Right renal cortex interstitium (tissue), 3 donors: ENCODE measurements around the gene ATP8B2. TPM values are rescaled to one million over a fixed set of nuclear protein-coding genes. Genes with fewer than 3 reads are reported as not detected.
"Not testable (repeated sequence)": the region's sequence is repeated elsewhere in the genome, so short reads cannot be mapped to it uniquely, and the experiment has no call there.

Source experiments
- DNase-seq, 3 donors: peaks; one replicate each; pipeline ENCODE4 v3.0.0-alpha.2; 2013; ENCODE audit warnings: low read depth in 3 of 3, low spot score in 2 of 3
- polyA plus RNA-seq, 3 donors: library from polyadenylated mRNA; unstranded; fragments of 120-200 nt; gene quantifications; one replicate each; pipeline ENCODE4 v1.2.1, GENCODE V29; 2013; ENCODE audit not compliant: insufficient read length in 3 of 3

The ATP8B2 gene
- polyA plus RNA-seq, 3 donors, result 24.5 to 26.1 (median 24.6) TPM

- DNase-seq, result no peak
Observed at GRCh38 chr1:154344977-154345837, 19.9 kb downstream of the ATP8B2 start.

- no peak for DNase-seq
Observed at GRCh38 chr1:154346276-154346917, 21.1 kb downstream of the ATP8B2 start.

- no peak for DNase-seq
Observed at GRCh38 chr1:154347961-154348360, 22.6 kb downstream of the ATP8B2 start.

- no peak for DNase-seq
Observed at GRCh38 chr1:154348429-154349076, 23.2 kb downstream of the ATP8B2 start.

GRCh38 chr1:154349121-154349520 is 23.8 kb downstream of the ATP8B2 start:
- no peak for DNase-seq

- no peak for DNase-seq
Observed at GRCh38 chr1:154350383-154350782, 25.1 kb downstream of the ATP8B2 start.

- no peak for DNase-seq
Observed at GRCh38 chr1:154351363-154352068, 26.2 kb downstream of the ATP8B2 start.

GRCh38 chr1:154352245-154352580 is 26.9 kb downstream of the ATP8B2 start:
- DNase-seq, result no peak

- no peak for DNase-seq
Observed at GRCh38 chr1:154352581-154353459, 27.5 kb downstream of the ATP8B2 start.

GRCh38 chr1:154353460-154353904 is 28.2 kb downstream of the ATP8B2 start:
- DNase-seq, result no peak

GRCh38 chr1:154353966-154354365 is 28.6 kb downstream of the ATP8B2 start:
- no peak for DNase-seq

GRCh38 chr1:154358519-154358918 is 33.2 kb downstream of the ATP8B2 start:
- DNase-seq, result no peak

- no peak for DNase-seq
Observed at GRCh38 chr1:154360288-154360687, 35.0 kb downstream of the ATP8B2 start.

- DNase-seq, result not testable (repeated sequence)
Observed at GRCh38 chr1:154360881-154361280, 35.6 kb downstream of the ATP8B2 start.

GRCh38 chr1:154361357-154361756 is 36.0 kb downstream of the ATP8B2 start:
- no peak for DNase-seq

- DNase-seq, result no peak
Observed at GRCh38 chr1:154371436-154371835, 46.1 kb downstream of the ATP8B2 start.

GRCh38 chr1:154373777-154374357 is 48.5 kb downstream of the ATP8B2 start:
- DNase-seq, result not testable (repeated sequence)

GRCh38 chr1:154379301-154379700 is 54.0 kb downstream of the ATP8B2 start:
- no peak for DNase-seq

- DNase-seq, result no peak
Observed at GRCh38 chr1:154384650-154385489, 59.5 kb downstream of the ATP8B2 start.
